Mesodermal cell (in vitro differentiated cells): ENCODE results near the gene CLK4.

Experiments used
- H3K27ac ChIP-seq: 2 replicates; pipeline ENCODE4 v1.7.0; 2013; ENCODE audit warnings: mild to moderate bottlenecking, low read depth, low read length, moderate library complexity; ENCODE audit not compliant: severe bottlenecking
- H3K36me3 ChIP-seq: 2 replicates; pipeline ENCODE4 v1.7.1; 2013; ENCODE audit warnings: mild to moderate bottlenecking, low read length, moderate library complexity; ENCODE audit not compliant: control insufficient read depth, insufficient read depth
- H3K4me1 ChIP-seq: one replicate; pipeline ENCODE4 v1.7.1; 2013; ENCODE audit warnings: mild to moderate bottlenecking, low read length; ENCODE audit not compliant: insufficient read depth, control insufficient read depth, poor library complexity, severe bottlenecking
- H3K4me3 ChIP-seq: 2 replicates; pipeline ENCODE4 v1.7.0; 2013; ENCODE audit warnings: low read length, control low read depth, mild to moderate bottlenecking; ENCODE audit not compliant: insufficient read depth, poor library complexity, severe bottlenecking; ENCODE audit errors: extremely low read depth
- H3K9me3 ChIP-seq: 2 replicates; pipeline ENCODE4 v1.7.1; 2013; ENCODE audit warnings: mild to moderate bottlenecking, low read length, moderate library complexity; ENCODE audit not compliant: control insufficient read depth
- WGBS, 2 experiments: methylation state at CpG; one replicate each; pipeline ENCODE4 v1.1.5; 2013; ENCODE audit warnings: missing lambda C conversion rate in 2 of 2; ENCODE audit not compliant: insufficient coverage in 2 of 2; 5-methylcytosine and 5-hydroxymethylcytosine counted together

Gene CLK4

GRCh38 chr5:178605788-178606187, 21.1 kb downstream of the CLK4 start:
- no peaks in the 10 kb centered on the region for H3K9me3 ChIP-seq
- H3K4me3 ChIP-seq, result no peak overlapping the region
- WGBS, 2 experiments, result 94% methylated on average over 2 of the region's 3 CpGs; no CpG with 5 or more reads in 1 of the 2 experiments
- no peaks in the 10 kb centered on the region for H3K4me1 ChIP-seq
- no peak overlapping the region for H3K27ac ChIP-seq
- H3K36me3 ChIP-seq, result peaks cover 88% of the 10 kb centered on the region

- no peak overlapping the region for H3K4me3 ChIP-seq
- H3K27ac ChIP-seq, result no peak overlapping the region
- WGBS, 2 experiments, result no CpG with 5 or more reads among the region's 2 CpGs
- no peaks in the 10 kb centered on the region for H3K9me3 ChIP-seq
- no peaks in the 10 kb centered on the region for H3K4me1 ChIP-seq
- peaks cover 72% of the 10 kb centered on the region for H3K36me3 ChIP-seq
Measured at GRCh38 chr5:178602752-178603151, 24.1 kb downstream of the CLK4 start.

GRCh38 chr5:178595750-178596149, 31.1 kb downstream of the CLK4 start:
- Histone ChIP-seq H3K4me3 (no peak overlapping the region), H3K4me1 (no peaks in the 10 kb centered on the region), H3K36me3 (peaks cover 18% of the 10 kb centered on the region), H3K27ac (no peak overlapping the region), H3K9me3 (peaks cover 28% of the 10 kb centered on the region)
- no CpG with 5 or more reads among the region's 2 CpGs for WGBS, 2 experiments

- Histone ChIP-seq H3K27ac (no peak overlapping the region), H3K9me3 (peaks cover 28% of the 10 kb centered on the region), H3K4me3 (no peak overlapping the region)
Measured at GRCh38 chr5:178595150-178595549, 31.7 kb downstream of the CLK4 start.

GRCh38 chr5:178590924-178591423, 35.9 kb downstream of the CLK4 start:
- Histone ChIP-seq H3K36me3 (no peaks in the 10 kb centered on the region), H3K27ac (no peak overlapping the region), H3K4me3 (peak overlapping the region; percentile 48), H3K9me3 (peaks cover 16% of the 10 kb centered on the region), H3K4me1 (no peaks in the 10 kb centered on the region)
- WGBS, 2 experiments, result 38 to 46% methylated on average over 6 to 7 of the region's 9 CpGs

More at GRCh38 chr5:178595150-178595549, 31.7 kb downstream of the CLK4 start:
- Histone ChIP-seq H3K4me1 (no peaks in the 10 kb centered on the region), H3K36me3 (peaks cover 16% of the 10 kb centered on the region)

GRCh38 chr5:178590141-178590923, 36.5 kb downstream of the CLK4 start, which contains the start of gene COL23A1:
Gene COL23A1 (minus strand): TSS chr5:178590393.
- Histone ChIP-seq H3K36me3 (no peaks in the 10 kb centered on the region), H3K4me1 (no peaks in the 10 kb centered on the region), H3K4me3 (peak within 1 kb of the TSS; percentile 48), H3K27ac (no peak within 1 kb of the TSS), H3K9me3 (peaks cover 11% of the 10 kb centered on the region)
- WGBS, 2 experiments, result 1 to 2% methylated on average over 49 to 73 of the region's 78 CpGs

- Histone ChIP-seq H3K9me3 (peaks cover 6% of the 10 kb centered on the region), H3K27ac (no peak overlapping the region), H3K36me3 (no peaks in the 10 kb centered on the region), H3K4me3 (peak overlapping the region; percentile 48), H3K4me1 (no peaks in the 10 kb centered on the region)
- 8 to 12% methylated on average over 49 to 61 of the region's 91 CpGs for WGBS, 2 experiments
Measured at GRCh38 chr5:178589180-178590140, 37.4 kb downstream of the CLK4 start.

GRCh38 chr5:178588769-178589168, 38.1 kb downstream of the CLK4 start:
- no peak overlapping the region for H3K4me3 ChIP-seq
- 74 to 85% methylated on average over 5 to 8 of the region's 8 CpGs for WGBS, 2 experiments

GRCh38 chr5:178587763-178588611, 38.9 kb downstream of the CLK4 start:
- no peaks in the 10 kb centered on the region for H3K36me3 ChIP-seq
- H3K27ac ChIP-seq, result no peak overlapping the region
- H3K4me3 ChIP-seq, result no peak overlapping the region
- H3K9me3 ChIP-seq, result no peaks in the 10 kb centered on the region
- WGBS, 2 experiments, result 58 to 61% methylated on average over 8 to 10 of the region's 13 CpGs
- H3K4me1 ChIP-seq, result no peaks in the 10 kb centered on the region

More at GRCh38 chr5:178588769-178589168, 38.1 kb downstream of the CLK4 start:
- Histone ChIP-seq H3K4me1 (no peaks in the 10 kb centered on the region), H3K9me3 (peaks cover under 1% of the 10 kb centered on the region), H3K27ac (no peak overlapping the region), H3K36me3 (no peaks in the 10 kb centered on the region)

GRCh38 chr5:178586396-178586795, 40.5 kb downstream of the CLK4 start:
- 100% methylated on average over 1 of the region's 2 CpGs; no CpG with 5 or more reads in 1 of the 2 experiments for WGBS, 2 experiments
- Histone ChIP-seq H3K36me3 (no peaks in the 10 kb centered on the region), H3K4me3 (no peak overlapping the region), H3K4me1 (no peaks in the 10 kb centered on the region), H3K9me3 (no peaks in the 10 kb centered on the region), H3K27ac (no peak overlapping the region)
